Prostate gland (tissue), 2 donors: ENCODE data around the gene PCDHGC3.

Source experiments
- POLR2A ChIP-seq: fragments of 450-650 bp; IDR thresholded peaks from one replicate; pipeline ENCODE4 v1.6.1; 2016; ENCODE audit warnings: antibody characterized with exemption, mild to moderate bottlenecking
- POLR2AphosphoS5 ChIP-seq: sonication (generic); formaldehyde crosslinking; IDR thresholded peaks from one replicate; pipeline ENCODE4 v1.6.1; 2017; ENCODE audit warnings: antibody characterized with exemption
- TF ChIP-seq, protein P1 (sequence below), 4 experiments: fragments of 200-600 bp in 2 of 4; fragments of 450-650 bp in 2 of 4; sonication (generic) in 2 of 4; IDR thresholded peaks; 1 replicate in 3 of 4; 2 replicates in 1 of 4; pipeline ENCODE4 v1.5.1; 2016 to 2019; ENCODE audit warnings: antibody characterized with exemption in 4 of 4, mild to moderate bottlenecking in 2 of 4, moderate library complexity in 2 of 4

DNA sequence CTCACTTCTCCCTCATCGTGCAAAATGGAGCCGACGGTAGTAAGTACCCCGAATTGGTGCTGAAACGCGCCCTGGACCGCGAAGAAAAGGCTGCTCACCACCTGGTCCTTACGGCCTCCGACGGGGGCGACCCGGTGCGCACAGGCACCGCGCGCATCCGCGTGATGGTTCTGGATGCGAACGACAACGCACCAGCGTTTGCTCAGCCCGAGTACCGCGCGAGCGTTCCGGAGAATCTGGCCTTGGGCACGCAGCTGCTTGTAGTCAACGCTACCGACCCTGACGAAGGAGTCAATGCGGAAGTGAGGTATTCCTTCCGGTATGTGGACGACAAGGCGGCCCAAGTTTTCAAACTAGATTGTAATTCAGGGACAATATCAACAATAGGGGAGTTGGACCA lies 44.5 kb upstream of the PCDHGC3 start:
- TF ChIP-seq, protein P1, sequence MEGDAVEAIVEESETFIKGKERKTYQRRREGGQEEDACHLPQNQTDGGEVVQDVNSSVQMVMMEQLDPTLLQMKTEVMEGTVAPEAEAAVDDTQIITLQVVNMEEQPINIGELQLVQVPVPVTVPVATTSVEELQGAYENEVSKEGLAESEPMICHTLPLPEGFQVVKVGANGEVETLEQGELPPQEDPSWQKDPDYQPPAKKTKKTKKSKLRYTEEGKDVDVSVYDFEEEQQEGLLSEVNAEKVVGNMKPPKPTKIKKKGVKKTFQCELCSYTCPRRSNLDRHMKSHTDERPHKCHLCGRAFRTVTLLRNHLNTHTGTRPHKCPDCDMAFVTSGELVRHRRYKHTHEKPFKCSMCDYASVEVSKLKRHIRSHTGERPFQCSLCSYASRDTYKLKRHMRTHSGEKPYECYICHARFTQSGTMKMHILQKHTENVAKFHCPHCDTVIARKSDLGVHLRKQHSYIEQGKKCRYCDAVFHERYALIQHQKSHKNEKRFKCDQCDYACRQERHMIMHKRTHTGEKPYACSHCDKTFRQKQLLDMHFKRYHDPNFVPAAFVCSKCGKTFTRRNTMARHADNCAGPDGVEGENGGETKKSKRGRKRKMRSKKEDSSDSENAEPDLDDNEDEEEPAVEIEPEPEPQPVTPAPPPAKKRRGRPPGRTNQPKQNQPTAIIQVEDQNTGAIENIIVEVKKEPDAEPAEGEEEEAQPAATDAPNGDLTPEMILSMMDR (IDR thresholded peaks at IDR 0.05), result no peak
- TF ChIP-seq POLR2AphosphoS5 (no peak), POLR2A (no peak)
